Left kidney (tissue), 2 donors: ENCODE measurements around the gene ERCC5. TPM values are rescaled to one million over a fixed set of nuclear protein-coding genes. Genes with fewer than 3 reads are reported as not detected.
A peak's percentile ranks its signal among the peaks of the same experiment; 100 is the strongest.

Experiments
- DNase-seq: peaks from one replicate; pipeline ENCODE4 v3.0.0-alpha.2; 2013
- polyA plus RNA-seq: library from polyadenylated mRNA; unstranded; fragments of 120-200 nt; gene quantifications from one replicate; pipeline ENCODE4 v1.2.1, GENCODE V29; 2013; ENCODE audit not compliant: insufficient read length

Gene ERCC5
- polyA plus RNA-seq, 1 donor, result 82.1 TPM

DNA sequence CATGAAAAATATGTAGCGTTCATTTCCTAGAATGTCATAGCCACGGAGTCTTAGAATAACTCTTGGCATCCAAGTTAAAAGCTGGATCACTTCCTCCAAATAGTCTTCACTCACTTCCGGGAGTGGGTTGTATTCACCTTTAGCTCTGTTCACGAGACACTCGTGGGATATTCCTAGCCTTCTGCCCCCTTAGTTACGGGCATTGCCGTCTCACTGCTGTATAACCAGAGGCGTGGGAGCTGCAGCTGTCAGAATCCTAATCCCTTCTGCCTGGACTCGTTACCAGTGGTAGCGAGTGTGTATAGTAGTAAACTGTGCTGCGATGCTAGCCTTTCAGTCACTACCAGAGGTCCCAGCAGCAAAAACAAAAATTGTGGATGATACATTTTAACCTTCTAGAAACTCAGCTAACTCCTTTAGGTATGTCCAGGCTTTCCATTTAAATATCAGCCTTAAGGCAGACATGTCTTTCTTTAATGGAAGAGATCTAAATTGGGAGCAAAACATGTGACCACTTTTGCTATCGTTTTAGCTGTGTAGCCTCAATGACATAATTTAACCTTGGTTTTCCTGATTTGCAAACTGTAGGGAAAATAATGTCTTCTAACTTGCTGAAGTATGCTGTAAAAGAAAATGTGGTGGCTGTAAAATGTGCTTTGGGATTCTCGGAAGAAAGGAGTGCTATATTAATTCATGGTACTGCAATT, 34.1 kb downstream of the ERCC5 start:
- no peak for DNase-seq

DNA sequence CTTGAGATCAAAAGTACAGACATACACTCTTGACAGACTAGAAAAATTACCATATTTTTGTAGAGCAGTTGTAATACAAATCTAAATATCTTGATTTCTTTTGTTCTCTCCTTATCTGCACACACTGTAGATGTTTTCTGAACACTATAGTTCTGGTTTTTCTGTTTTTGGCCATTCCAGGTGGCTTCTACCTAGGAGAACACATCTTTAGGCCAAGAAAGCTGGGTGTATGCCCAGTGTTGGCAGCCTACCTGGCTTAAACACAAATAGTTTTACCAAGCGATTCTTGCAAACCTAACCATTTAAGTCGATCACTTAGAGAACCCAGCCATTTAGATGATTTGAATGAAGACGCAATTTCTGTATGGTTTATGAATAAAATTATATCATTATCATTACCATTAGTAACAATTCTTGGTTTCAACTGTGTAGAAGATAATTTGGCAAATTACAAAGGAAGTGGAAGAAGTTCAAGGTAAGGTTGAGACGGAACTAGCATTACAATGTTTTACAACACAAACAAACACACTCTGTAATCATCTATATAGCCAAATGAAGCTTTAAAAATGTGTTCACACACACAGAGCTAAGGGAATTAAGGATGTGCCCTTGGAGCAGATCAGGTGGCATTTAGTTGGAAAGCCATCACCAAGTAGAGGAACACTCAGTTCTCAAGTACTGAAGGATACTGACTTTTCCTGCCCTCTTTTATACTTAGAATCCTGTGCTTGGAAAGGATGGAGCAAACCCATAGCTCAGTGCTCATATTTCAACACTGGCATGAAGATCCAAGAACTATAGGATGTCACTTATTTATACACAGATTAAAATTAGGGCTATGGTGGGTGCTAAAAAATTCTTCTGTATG, 36.2 kb downstream of the ERCC5 start:
- DNase-seq, result no peak

DNA sequence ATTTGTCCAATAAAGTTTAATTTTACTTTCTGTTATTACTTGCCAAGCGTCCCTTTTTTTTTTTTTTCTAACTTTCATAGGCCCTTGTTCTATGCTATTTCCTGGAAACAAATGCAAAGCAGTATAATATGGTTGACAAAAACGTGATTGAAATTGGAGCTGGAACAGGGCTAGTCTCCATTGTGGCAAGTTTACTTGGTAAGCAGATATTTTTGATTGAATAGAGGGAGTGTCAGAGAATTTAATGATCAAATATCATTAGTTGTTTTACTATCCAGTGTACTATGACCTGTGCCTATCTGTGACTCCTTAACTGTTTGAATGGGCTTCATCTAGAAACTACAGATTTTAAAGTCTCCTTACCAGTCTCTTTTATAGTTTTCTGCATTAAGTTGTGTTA, 46.7 kb downstream of the ERCC5 start:
- DNase-seq, result no peak

DNA sequence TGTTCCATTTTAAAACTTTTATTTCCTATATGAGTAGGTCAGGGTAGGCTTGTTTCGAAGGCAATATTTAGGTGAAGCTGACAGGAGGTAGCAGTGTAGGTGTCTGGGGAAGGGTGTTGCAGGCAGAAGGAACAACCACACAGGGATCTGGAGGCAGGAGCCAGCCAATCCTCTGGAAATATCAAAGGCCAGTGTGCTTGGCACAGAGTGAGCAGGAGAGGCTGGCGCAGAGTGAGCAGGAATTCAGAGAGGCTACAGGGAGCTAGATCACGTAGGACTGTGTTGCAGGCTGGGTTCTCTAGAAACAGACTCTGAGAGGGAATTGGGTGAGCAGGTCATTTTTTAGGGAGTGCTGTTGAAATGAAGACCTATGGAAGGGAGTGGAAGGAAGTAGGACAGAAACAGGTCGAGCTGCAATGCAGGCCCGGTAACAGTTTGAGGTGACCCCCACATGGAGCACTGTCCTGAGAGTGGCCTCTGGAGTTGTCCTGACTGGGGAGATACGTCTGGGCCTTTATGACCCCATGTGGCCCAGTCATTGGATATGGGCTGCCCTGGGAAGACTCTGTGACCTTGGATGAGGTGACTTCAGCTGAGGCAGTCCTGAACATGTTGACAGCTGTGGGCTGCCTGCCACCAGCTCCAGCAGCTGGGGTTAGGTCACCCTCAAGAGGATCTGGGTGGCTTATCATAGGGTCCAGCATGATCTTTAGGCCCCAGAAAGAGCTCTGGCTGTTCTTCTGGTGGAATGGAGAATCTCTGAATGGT, 51.7 kb downstream of the ERCC5 start:
- DNase-seq, result no peak

DNA sequence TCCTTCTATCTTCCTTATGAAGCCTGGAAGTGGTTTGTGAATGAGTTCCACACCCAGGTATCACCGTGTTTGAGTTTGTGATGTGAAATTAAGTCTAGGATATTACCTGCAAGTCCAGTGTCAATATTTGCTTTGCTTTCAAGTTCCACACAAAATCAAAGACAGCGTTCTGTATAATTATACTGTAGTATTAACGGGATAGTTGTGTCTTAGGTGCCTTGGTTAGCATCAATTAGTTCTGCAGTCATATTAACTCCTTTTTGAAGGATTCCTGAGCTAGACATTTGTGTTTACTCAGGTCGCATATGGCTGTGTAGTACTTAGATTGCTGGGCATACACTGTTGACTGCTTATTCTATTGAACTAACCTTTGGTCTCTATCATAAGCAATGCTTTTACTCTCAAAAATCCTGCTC, 54.4 kb downstream of the ERCC5 start:
- DNase-seq, result no peak

DNA sequence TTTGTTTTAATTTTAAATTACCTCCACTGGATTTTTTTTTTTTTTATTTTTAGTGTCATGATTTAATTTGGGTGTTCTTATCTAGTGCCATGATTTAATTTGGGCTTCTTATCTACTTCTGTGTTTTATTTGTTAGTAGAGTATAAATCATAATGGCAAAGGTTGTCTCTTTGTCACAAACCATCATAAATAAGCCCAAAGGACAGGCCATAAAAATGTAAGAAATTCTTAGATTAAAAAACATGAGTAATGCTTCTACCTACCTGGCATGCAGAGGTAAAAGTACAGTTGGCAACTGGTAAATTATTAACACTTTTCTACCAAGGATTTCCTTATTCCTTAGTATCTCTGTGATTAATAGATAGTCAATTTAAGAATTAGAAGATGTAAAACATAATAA, 55.2 kb downstream of the ERCC5 start:
- DNase-seq, result no peak

DNA sequence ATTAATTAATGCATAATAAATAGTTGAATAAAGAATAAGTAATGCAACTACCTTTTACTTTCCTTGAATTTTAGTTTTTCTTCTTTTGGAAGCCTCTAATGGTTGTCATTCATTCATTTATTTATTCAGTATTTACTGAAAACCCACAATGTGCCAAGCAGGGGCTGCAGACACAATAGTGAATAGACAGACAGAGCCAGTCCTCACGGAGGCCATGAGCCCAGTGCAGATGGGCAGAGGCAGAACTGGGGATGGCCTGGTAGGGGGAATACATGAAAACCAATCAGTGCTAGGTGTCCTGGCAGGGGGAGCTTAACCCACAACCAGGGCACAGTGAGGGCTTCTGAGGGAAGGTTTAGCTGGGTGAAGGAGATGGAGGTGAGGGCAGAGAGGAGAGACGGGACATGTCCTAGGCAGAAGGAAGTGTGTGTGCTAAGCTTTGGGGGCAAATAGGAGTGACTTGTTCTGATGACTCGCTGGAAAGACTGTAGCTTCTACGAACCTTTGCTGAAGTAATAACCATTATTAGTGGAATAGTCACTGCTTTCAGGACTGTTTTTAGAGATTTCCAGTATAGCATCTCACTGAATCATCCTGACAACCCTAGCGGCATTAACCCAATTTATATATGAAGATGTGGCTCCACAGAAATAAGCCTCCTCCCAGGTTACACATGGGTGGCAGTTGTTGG, 55.9 kb downstream of the ERCC5 start:
- DNase-seq, result no peak

DNA sequence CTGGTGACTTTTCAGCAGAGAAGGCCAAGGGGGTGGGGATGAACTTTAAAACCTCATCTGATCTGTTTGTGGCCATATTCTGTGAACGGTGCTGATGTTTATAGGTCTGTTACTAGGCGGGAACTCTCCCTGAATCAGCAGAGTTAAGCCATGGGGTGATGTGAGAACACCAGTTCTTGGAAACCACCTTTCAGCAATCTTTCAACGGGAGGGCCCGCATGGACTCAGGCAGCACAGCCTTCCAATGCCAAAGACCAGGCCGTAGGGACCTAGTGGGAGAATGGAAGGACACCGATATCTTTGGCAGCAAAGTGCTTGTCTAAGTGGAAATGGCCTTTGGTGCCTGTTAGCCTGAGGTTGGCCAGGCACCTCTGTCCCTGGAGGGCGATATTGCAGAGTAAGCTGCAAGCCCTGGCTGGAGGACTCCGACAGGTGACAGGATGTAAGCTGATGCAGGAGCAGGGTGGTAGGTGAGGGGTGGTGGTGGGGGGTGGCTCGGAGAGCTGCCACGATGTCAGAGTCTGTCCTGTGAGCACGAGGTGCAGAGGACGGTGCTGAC, 57.0 kb downstream of the ERCC5 start:
- DNase-seq, result no peak

DNA sequence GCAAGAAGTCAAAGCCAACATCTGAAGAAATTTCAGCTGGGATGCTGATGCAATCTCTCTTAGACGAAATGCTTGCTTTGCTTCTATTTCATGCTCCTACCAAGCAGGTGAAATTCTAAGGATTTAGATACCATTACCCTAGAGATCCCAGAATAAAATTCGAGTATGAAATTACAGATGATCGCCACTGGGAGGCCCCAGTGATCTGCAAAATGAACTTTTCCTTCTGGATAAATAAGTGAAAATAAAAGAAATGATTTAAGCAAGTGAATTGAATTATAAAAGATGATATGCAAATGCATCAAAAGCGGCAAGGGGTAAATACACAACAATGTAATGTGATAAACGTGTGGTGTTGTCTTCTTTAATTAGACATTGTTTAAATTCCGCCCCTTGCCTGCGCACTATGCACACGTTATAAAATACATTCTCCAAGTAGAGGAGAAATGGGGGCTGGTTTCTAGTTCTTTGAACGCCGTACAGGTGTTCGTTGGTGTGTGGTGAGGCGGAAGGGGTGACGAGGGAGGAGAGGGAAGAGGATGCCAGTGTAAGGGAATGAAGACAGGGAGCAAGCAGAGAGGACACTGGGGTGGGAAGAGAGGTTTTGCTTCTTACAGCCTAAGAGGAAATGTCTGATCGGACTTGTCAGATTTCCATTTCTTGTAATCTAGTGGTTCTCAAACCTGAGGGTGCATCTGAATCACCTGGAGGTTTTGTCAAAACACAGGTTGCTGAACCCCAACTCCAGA, 58.0 kb downstream of the ERCC5 start:
- peak; percentile 24 for DNase-seq

DNA sequence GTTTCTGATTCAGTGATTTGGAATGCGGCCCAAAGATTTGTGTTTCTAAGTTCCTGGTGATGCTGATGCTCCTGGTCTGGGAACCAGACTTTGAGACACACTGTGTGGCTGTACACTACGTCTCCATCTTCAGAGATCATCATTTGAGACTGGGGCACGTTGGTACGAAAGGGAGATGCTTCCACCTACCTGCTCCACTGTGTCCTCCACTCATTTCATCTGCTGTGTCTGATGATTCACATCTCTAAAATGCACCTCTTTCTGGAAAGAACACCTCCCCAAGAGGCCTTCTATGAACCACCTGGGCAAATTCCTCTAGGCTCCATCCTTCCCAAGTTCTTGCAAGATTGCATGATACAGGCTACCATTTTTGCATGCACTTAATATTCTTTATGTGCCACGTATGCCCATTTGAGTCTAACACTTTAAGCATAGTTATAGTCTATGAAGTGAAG, 58.6 kb downstream of the ERCC5 start:
- DNase-seq, result no peak

DNA sequence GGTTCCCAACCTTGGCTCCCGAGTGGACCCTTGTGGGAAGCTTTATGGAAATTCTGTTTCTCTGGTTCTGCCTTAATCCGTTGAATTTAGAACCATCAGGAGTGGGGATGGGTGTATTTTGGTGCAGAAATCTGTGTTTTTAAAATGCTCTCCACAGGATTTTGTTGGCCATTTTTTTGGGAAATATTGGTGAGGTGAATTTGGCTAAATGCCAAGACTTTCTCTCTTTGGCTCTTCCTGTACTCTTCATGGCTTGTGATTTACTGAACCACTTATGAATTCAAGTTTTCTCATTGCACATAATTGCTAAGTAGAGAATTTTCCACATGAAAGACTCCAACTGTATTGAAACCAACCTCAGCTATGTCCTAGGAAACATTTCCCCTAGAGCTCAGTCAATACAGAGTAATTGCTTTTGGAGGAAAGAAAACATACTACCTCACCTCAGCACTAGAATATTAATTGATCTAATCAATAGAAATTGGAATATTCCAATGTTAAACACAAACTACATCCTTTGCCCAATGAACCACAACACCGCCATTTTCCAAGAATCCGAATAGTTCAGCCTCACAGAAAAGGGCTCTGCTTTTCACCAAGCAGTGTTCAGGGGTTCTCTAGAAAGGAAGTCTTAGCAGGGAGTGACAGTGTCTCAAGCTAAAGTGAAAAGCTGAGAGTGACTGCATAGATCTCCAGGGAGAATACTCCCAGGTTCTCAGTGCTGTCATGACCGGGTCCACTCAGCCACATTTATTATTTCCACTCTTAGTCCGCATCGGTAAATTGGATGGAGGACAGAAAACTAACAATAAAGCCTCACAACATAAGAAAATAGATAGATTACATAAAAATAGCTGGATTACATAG, 60.3 kb downstream of the ERCC5 start:
- no peak for DNase-seq

DNA sequence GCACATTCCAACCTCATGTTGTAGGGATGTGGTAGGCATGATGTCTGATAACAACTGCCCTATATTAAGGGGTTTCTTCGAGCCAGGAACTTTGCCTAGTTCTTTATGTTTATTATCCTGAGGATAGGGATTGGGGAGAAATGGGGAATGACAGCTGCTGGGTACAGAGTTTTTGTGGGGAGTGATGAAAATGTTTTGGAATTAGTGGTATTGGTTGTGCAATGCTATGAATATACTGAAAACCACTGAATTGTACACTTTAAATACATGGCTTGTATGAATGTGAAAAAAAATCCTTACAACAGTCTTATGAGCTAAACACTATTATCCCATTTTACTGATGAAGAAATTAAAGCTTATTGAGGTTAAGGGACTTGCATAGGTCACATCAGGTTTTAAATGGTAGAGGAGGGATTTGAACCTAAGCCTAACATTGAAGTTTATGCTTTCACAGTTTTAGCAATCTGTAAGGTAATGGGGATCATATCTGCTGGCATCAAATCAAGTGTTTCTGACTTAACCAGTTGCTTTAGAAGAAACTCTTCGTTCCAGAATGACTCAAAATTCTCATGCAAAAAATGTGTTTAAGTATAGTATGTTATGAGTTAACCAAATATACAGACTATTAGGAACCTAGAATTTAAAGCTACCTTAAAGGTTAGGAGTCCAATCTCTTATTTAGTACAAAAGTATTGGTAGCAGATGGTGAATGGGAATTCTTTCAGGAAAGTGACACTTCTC, 61.4 kb downstream of the ERCC5 start:
- DNase-seq, result no peak

DNA sequence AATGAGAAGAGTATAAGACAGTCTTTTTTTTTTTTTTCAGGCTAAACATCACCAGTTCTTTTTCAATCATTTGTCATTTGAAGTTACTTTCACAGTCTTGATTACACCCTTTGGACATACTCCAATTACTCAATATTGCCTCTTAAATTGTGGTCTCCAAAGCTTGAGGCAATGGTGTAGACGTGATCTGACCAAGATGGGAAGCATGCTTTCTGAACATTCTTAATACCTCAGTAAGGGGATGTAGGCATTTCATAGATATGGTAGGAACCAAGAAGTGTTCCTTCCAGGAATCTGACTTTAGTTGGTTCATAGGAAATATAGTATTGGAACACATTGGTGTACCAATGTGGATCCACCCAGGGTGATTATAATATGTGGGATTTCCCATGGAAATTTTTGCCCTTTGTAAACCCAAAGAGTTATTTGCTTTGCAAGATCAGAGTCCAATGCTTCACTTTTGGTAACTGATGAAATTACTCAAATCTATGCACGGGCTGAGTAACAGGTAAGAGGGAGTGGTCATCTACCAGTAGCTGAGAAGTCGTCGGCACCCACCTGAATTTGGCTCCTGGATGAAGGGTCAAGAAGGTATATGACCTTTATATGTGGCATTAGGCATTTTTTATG, 62.2 kb downstream of the ERCC5 start:
- DNase-seq, result no peak

DNA sequence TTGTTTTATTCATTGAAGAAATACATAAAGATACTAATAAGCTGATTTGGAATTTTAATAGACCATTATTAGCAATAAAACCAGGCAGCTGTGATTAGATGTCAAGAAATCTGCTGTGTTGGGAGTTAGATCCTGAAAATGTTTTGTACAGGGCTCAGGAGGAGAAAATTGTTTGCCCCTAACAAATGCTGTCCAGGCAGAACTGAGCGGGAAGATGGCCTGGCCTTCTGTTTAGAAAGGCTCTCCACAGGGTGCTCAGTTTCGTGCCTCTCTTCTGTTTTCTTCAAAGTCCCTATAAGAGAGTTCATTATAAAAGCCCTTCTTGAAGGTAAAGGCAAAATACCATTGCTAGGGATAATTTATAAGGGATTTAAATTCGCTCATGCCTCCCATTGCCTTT, 64.1 kb downstream of the ERCC5 start:
- no peak for DNase-seq

DNA sequence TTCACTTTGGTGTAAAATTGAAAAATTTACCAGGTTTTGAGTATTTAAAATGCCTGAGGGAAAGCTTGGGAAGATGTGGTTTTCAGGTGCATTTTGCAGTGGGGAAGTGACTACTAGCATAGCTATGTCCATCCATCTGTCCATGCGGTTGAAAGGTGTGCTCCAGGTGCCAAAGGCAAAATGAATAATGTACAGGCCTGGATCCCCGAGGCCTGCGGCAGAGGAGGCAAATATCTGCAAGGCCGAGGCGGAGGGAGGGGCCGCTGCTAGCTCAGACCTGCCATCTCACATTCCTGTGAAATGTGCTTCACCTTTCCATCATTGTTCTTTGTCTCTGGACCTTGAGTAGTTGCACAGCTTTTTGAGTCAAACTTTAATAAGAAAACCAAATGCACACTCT, 65.5 kb downstream of the ERCC5 start:
- no peak for DNase-seq

DNA sequence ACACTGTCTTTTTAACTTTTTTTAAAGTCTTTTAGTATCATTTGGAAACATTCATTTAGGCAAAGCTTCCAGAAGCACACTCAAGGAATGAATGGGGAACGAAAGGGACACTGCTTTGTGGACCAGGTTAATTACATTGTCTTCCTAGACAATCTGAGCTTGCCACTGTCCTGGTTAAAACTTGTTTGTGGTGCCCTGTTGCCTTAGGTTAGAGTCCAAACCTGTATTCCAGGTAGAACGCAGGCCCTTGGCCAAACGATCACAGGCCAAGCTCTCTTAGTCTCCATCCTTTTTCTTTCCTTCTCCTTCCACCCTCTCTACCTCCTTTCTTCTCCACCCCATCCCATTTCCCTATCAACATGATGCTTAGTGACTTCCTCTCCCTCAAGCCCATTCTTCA, 66.8 kb downstream of the ERCC5 start:
- DNase-seq, result no peak

DNA sequence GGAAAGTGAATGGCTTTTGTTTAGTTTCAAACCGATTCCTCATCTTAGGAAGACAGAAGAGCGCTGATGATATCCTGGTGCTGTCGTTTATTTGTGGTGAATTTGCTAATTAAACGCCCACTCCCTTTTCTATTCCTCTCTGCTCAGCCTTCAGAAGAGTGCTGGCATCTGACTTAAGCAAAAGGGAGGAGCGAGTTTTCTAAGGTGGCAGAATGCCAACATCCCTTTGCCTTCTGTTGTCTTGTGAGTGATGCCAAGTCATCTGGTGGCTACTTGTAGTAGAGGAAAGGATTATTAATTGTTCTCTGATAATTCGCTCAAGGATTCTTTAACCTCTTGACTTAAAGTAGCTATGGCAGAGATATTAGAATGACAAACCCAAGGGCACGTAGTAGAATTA, 68.1 kb downstream of the ERCC5 start:
- DNase-seq, result no peak

DNA sequence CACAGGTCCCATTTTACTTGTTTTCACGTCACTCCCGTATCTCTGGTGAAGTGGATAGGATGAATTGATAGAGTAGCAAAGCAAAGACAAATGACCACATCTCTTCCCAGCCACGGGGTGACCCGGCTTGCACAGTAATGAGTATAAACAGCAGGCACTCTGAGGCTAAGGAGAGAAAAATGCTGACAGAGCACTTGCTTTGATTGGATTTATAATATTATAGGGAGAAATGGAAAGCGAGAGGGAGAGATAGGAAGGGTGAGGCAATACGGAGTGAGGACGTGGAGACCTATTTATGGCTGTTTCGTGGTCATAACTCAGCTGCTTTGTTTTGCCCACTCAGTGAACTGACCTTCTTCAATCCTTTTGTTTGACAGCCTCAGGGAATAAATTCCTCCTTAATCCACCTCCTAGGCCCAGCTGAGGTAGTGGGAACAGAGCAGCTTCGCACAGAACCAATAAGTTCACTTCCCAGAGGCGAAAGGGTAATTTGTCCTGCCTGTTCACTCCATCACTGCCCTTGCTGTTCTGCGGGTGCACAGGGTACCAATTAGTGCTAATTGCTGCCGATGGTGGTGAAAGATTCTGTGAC, 68.6 kb downstream of the ERCC5 start:
- no peak for DNase-seq
